PC-9 (cell line): ENCODE results near the gene LIMS2.

Experiments used
- EZH2 ChIP-seq: fragments of 200-600 bp; sonication (generic); IDR thresholded peaks from 2 replicates; pipeline ENCODE4 v1.8.0; 2017; ENCODE audit warnings: antibody characterized with exemption, low read depth
- TF ChIP-seq, protein P1 (sequence below): fragments of 200-600 bp; sonication (generic); conservative IDR thresholded peaks from 2 replicates; pipeline ENCODE4 v1.6.1; 2017; ENCODE audit warnings: mixed run types, antibody characterized with exemption, mild to moderate bottlenecking, moderate library complexity

DNA sequence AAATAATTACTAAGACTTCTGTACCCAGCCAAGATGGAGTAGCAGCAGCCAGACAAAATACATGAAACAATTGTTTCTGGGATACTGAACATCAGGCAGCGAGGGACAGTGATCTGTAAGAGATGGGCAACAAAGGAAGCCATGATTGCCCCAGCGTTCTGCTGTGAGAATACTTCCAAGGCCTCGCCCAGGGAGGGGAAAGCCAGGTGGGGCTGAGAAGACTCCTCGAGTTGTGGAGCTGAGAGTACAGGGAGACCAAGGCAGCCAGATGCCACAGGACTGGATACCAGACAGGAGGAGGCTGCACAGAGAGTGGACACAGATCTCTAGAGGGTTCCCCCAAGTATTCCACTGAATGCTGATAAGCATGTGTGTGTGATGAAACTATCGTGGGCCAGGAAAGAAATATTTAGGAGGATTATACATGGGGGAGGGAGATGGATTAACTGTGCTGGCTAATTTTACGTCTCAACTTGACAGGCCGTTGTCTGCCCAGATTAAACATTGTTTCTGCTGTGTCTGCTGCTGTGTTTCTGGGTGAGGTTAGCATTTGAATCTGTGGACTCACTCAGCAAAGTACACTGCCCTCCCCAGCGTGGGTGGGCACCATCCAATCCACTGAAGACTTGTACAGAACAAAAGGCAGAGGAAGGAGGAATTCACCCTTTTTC, 10.2 kb upstream of the LIMS2 start:
- TF ChIP-seq, protein P1, sequence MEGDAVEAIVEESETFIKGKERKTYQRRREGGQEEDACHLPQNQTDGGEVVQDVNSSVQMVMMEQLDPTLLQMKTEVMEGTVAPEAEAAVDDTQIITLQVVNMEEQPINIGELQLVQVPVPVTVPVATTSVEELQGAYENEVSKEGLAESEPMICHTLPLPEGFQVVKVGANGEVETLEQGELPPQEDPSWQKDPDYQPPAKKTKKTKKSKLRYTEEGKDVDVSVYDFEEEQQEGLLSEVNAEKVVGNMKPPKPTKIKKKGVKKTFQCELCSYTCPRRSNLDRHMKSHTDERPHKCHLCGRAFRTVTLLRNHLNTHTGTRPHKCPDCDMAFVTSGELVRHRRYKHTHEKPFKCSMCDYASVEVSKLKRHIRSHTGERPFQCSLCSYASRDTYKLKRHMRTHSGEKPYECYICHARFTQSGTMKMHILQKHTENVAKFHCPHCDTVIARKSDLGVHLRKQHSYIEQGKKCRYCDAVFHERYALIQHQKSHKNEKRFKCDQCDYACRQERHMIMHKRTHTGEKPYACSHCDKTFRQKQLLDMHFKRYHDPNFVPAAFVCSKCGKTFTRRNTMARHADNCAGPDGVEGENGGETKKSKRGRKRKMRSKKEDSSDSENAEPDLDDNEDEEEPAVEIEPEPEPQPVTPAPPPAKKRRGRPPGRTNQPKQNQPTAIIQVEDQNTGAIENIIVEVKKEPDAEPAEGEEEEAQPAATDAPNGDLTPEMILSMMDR = no peak
- TF ChIP-seq EZH2 = no peak
